Adrenal gland (tissue), 19 donors: ENCODE measurements around the gene SPANXN4. TPM values are rescaled to one million over a fixed set of nuclear protein-coding genes. Genes with fewer than 3 reads are reported as not detected.

Experiments
- DNase-seq, 7 donors: peaks; one replicate each; pipeline ENCODE4 v3.0.0-alpha.2; 2019 to 2020
- H3K27ac ChIP-seq, 5 donors: fragments of 200-600 bp; sonication (generic) in 4 of 5; 1 replicate in 3 of 5; 2 replicates in 2 of 5; pipeline versions ENCODE4 v1.5.1 to v1.8.0; 2016 to 2020; ENCODE audit warnings: mild to moderate bottlenecking in 1 of 5
- H3K27me3 ChIP-seq: fragments of 200-600 bp; 2 replicates; pipeline ENCODE4 v1.8.0; 2021
- H3K36me3 ChIP-seq, 2 donors: fragments of 200-600 bp; replicated peaks in 1 of 2; 1 replicate in 1 of 2; 2 replicates in 1 of 2; pipeline versions ENCODE4 v1.5.1 to v1.8.0; 2018 to 2022
- H3K4me1 ChIP-seq, 2 donors: fragments of 200-600 bp; replicated peaks in 1 of 2; 1 replicate in 1 of 2; 2 replicates in 1 of 2; pipeline versions ENCODE4 v1.5.1 to v1.8.0; 2018 to 2021
- H3K4me3 ChIP-seq, 4 donors: fragments of 200-600 bp; sonication (generic) in 3 of 4; one replicate each; pipeline ENCODE4 v1.5.1; 2016 to 2018
- H3K9me3 ChIP-seq, 3 donors: fragments of 200-600 bp; sonication (generic) in 1 of 3; replicated peaks in 1 of 3; 1 replicate in 2 of 3; 2 replicates in 1 of 3; pipeline versions ENCODE4 v1.5.1 to v1.8.0; 2016 to 2021
- CTCF ChIP-seq, 6 experiments: fragments of 450-650 bp in 4 of 6; fragments of 200-600 bp in 2 of 6; sonication (generic) in 1 of 6; IDR thresholded peaks; 1 replicate in 5 of 6; 2 replicates in 1 of 6; pipeline versions ENCODE4 v1.5.1 to v1.8.0; 2016 to 2021; ENCODE audit warnings: antibody characterized with exemption in 6 of 6, mild to moderate bottlenecking in 2 of 6, moderate library complexity in 1 of 6
- POLR2A ChIP-seq, 2 donors: fragments of 450-650 bp; IDR thresholded peaks; one replicate each; pipeline ENCODE4 v1.6.1; 2017; ENCODE audit warnings: antibody characterized with exemption in 2 of 2, mild to moderate bottlenecking in 2 of 2, moderate library complexity in 1 of 2
- WGBS, 4 donors: extraction: QIAGEN DNeasy Blood & Tissue Kit in 2 of 4; methylation state at CpG; one replicate each; pipeline versions ENCODE4 v1.1.5 to v1.1.7; 2013 to 2017; 5-methylcytosine and 5-hydroxymethylcytosine counted together
- intact Hi-C, 2 donors: fragments of 100-400 bp; cut with DNase I; formaldehyde crosslinking; loops; one replicate each; pipeline versions ENCODE4 v1.14.1 to v1.15.0; 2022 to 2023
- long read RNA-seq, 10 donors: library from polyadenylated mRNA in 3 of 10; unstranded in 2 of 10; stranded (forward) in 1 of 10; transcript quantifications; one replicate each; pipeline ENCODE4 v2.0.0 and lab custom pipeline, GENCODE V29; 2021 to 2026
- polyA plus RNA-seq, 3 donors: library from polyadenylated mRNA; stranded (reverse); fragments of 200-250 nt in 2 of 3; fragments of 350-450 nt in 1 of 3; fragmentation: Illumina TruSeq in 1 of 3; extraction: RNeasy Lipid Tissue Mini Kit (QIAGEN cat#74804) in 1 of 3; gene quantifications; one replicate each; pipeline ENCODE4 v1.2.3, GENCODE V29; 2013 to 2014
- total RNA-seq, 9 donors: library from RNA; depleted of rRNA in 4 of 9; stranded (reverse); fragments of >200 nt in 4 of 9; fragments of 120-200 nt in 1 of 9; fragmentation: NEBNext Ultra II Directional in 1 of 9; extraction: Animal tissue kit (Norgen Biotek cat#: 25700) in 1 of 9; gene quantifications; one replicate each; pipeline versions ENCODE4 v1.1.0 to v1.2.4, GENCODE V29; 2013 to 2023
- donor health status: healthy with polysubstance abuse.
- donor health status: Bipolar disorder and iron deficiency.
- donor health status: DM: yes; HTN: yes; CAD: no.
- donor health status: DM: no; HTN: no; CAD: no.
- donor health status: DM: no; HTN: no; CAD: no.
- donor health status: DM: yes; HTN: yes; CAD: no.

SPANXN4 gene
- total RNA-seq (not detected), polyA plus RNA-seq (not detected)
- long read RNA-seq, donor 1, result 0 reads
- long read RNA-seq, donor 2, result 0 reads
- long read RNA-seq, donor 3, result 0 reads
- long read RNA-seq, donor 4, result 0 reads
- long read RNA-seq, donor 5, result 0 reads
- long read RNA-seq, donor 6, result 0 reads
- long read RNA-seq, donor 7, result 0 reads
- long read RNA-seq, donor 8, result 0 reads
- long read RNA-seq, donor 9, result 0 reads
- long read RNA-seq, donor 10, result 0 reads

GRCh38 chrX:143025628-143026027 is at the start of gene SPANXN4:
SPANXN4 (plus strand) TSS chrX:143025928; CDS start chrX:143026015, 87 bp downstream.
- Histone ChIP-seq H3K4me1 (no peaks in the 10 kb centered on the region), H3K4me3 (no peak within 1 kb of the TSS), H3K9me3 (no peaks in the 10 kb centered on the region), H3K27ac (no peak within 1 kb of the TSS), H3K36me3 (no peaks in the 10 kb centered on the region), H3K27me3 (no peaks in the 10 kb centered on the region)
- 57 to 92% (median 76%) methylated on average over 1 to 2 of the region's 2 CpGs for WGBS, 4 donors
- DNase-seq, result no peak
- TF ChIP-seq POLR2A (IDR thresholded peaks at IDR 0.05) (no peak), CTCF (IDR thresholded peaks at IDR 0.05) (no peak)
- intact Hi-C loops, result no loop called here

- Histone ChIP-seq H3K4me3 (no peak overlapping the region), H3K9me3 (no peaks in the 10 kb centered on the region), H3K36me3 (no peaks in the 10 kb centered on the region), H3K4me1 (no peaks in the 10 kb centered on the region), H3K27ac (no peak overlapping the region), H3K27me3 (no peaks in the 10 kb centered on the region)
- 62 to 70% (median 66%) methylated on average over 6 of the region's 6 CpGs for WGBS, 4 donors
- intact Hi-C loops, result no loop called here
- TF ChIP-seq CTCF (IDR thresholded peaks at IDR 0.05) (no peak), POLR2A (IDR thresholded peaks at IDR 0.05) (no peak)
- no peak for DNase-seq
These were observed 48.4 kb upstream of the SPANXN4 start for GRCh38 chrX:142977128-142977914.

- 22 to 34% (median 32%) methylated on average over 4 of the region's 4 CpGs for WGBS, 4 donors
- H3K9me3 ChIP-seq, result no peaks in the 10 kb centered on the region
- TF ChIP-seq POLR2A (IDR thresholded peaks at IDR 0.05) (no peak), CTCF (IDR thresholded peaks at IDR 0.05) (no peak)
- no peaks in the 10 kb centered on the region for H3K36me3 ChIP-seq
- H3K4me1 ChIP-seq, result no peaks in the 10 kb centered on the region
- H3K27ac ChIP-seq, result no peak overlapping the region
- no peak for DNase-seq
- no peaks in the 10 kb centered on the region for H3K27me3 ChIP-seq
- H3K4me3 ChIP-seq, result no peak overlapping the region
- intact Hi-C loops, result no loop called here
These were observed 47.5 kb upstream of the SPANXN4 start for GRCh38 chrX:142978130-142978684.

GRCh38 chrX:142982679-142983078 is 43.0 kb upstream of the SPANXN4 start:
- intact Hi-C loops, result no loop called here
- Histone ChIP-seq H3K9me3 (no peaks in the 10 kb centered on the region), H3K27ac (no peak overlapping the region), H3K36me3 (no peaks in the 10 kb centered on the region), H3K4me1 (no peaks in the 10 kb centered on the region), H3K4me3 (no peak overlapping the region), H3K27me3 (no peaks in the 10 kb centered on the region)
- TF ChIP-seq CTCF (IDR thresholded peaks at IDR 0.05), result no peak
- no peak for TF ChIP-seq POLR2A (IDR thresholded peaks at IDR 0.05)
- DNase-seq, result no peak
- 22 to 36% (median 28%) methylated on average over 2 of the region's 2 CpGs for WGBS, 4 donors
